NB4 (cell line): Measurements from ENCODE around the gene ABCA8.

Experiments used
- DNase-seq: peaks from one replicate; pipeline ENCODE4 v3.0.0; 2010; ENCODE audit warnings: low read depth
- H3K4me3 ChIP-seq: one replicate; pipeline ENCODE4 v1.5.1; 2011; ENCODE audit warnings: mild to moderate bottlenecking, low read depth, low read length, moderate library complexity
- MYC ChIP-seq: IDR thresholded peaks from 2 replicates; pipeline ENCODE4 v1.6.1; 2011; ENCODE audit warnings: low read depth, low read length
- POLR2A ChIP-seq: IDR thresholded peaks from 2 replicates; pipeline ENCODE4 v1.6.1; 2011; ENCODE audit warnings: mild to moderate bottlenecking; ENCODE audit not compliant: insufficient read length; ENCODE audit errors: extremely low read depth
- TF ChIP-seq, protein P1 (sequence below): IDR thresholded peaks from one replicate; pipeline ENCODE4 v1.5.1; 2012; ENCODE audit warnings: low read depth, low read length
- TF ChIP-seq, protein P2 (sequence below): IDR thresholded peaks from 2 replicates; pipeline ENCODE4 v1.6.1; 2011; ENCODE audit warnings: low read depth, low read length

Gene ABCA8

DNA sequence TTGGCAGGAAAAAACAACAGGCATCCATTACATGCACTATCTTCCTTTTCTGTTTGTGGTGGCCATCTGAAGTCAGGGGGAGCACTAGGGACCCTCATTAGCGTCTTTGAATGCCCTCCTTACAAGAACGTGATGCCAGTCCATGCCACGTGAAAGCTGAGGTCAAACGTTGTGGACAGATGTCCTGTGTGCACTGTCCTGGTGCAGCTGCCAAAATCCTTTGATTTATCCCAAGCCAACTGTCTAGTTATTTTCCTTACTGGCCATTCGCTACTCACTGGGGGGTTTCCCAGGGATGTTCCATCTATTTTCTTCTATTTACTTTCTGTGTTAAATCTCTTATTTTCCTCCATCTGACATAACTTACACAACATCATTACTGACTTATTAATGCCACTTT is 135.7 kb downstream of the ABCA8 start:
- TF ChIP-seq POLR2A (no peak), MYC (no peak)
- TF ChIP-seq, protein P1, sequence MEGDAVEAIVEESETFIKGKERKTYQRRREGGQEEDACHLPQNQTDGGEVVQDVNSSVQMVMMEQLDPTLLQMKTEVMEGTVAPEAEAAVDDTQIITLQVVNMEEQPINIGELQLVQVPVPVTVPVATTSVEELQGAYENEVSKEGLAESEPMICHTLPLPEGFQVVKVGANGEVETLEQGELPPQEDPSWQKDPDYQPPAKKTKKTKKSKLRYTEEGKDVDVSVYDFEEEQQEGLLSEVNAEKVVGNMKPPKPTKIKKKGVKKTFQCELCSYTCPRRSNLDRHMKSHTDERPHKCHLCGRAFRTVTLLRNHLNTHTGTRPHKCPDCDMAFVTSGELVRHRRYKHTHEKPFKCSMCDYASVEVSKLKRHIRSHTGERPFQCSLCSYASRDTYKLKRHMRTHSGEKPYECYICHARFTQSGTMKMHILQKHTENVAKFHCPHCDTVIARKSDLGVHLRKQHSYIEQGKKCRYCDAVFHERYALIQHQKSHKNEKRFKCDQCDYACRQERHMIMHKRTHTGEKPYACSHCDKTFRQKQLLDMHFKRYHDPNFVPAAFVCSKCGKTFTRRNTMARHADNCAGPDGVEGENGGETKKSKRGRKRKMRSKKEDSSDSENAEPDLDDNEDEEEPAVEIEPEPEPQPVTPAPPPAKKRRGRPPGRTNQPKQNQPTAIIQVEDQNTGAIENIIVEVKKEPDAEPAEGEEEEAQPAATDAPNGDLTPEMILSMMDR: no peak
- TF ChIP-seq, protein P2, sequence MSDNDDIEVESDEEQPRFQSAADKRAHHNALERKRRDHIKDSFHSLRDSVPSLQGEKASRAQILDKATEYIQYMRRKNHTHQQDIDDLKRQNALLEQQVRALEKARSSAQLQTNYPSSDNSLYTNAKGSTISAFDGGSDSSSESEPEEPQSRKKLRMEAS: no peak
- no peak overlapping the region for H3K4me3 ChIP-seq
- no peak for DNase-seq
